Superior temporal gyrus (tissue), 1 donor: Measurements from ENCODE around the gene LRRC10B.

Experiments
- DNase-seq: peaks from one replicate; pipeline ENCODE4 v3.0.0-alpha.2; 2016; ENCODE audit errors: extremely low spot score

LRRC10B gene

DNA sequence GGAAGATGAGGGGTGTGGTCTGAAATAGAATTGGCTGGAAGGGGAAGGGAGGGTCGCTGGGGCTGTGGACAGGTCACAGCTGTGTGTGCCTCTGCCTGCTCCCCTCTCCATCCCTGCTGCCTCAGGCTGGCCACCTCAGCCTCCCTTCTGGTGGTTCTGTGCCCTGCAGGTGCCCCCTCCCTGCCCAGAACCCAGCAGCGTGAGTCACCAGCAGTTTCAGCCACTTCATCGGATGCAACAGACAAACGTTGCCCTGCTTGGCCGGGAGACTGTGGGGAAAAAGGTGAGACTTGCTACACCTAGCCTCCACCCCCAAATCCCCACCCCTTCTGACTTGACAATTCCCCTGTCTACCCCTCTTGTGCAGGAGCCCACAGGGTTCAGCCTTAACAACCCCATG lies 21.8 kb upstream of the LRRC10B start:
- no peak for DNase-seq

DNA sequence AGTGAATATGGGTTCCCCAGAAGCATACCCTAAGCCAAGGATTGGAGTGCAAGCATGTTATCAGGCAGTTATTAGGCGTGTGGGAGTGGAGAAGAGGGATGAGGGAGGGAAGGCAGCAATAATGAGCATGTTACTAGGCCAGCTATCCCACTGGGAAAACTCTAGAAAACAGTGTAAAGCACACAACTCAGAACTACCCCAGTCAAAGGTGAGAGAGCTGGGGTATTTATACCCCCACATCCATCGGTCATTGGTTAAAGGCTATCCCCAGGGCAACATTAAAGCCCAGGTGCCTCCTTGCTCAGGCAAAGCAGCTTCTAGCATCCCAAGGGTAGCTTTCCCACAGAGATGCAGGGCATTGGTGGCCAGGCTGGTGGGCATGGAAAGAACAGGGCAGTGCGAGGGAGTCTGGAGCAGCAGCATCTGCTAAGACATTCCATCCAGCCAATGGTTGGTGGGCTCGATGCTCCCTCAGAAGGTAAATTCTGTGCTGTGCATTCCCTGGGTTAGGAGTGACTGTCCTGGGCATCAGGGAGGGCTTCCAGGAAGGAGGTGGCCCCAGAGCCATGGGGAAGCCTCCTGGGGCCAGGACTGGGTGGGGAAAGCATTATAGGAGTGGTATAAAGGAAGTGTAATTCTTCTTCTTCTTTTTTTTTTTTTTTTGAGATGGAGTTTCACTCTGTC lies 21.1 kb upstream of the LRRC10B start:
- no peak for DNase-seq

DNA sequence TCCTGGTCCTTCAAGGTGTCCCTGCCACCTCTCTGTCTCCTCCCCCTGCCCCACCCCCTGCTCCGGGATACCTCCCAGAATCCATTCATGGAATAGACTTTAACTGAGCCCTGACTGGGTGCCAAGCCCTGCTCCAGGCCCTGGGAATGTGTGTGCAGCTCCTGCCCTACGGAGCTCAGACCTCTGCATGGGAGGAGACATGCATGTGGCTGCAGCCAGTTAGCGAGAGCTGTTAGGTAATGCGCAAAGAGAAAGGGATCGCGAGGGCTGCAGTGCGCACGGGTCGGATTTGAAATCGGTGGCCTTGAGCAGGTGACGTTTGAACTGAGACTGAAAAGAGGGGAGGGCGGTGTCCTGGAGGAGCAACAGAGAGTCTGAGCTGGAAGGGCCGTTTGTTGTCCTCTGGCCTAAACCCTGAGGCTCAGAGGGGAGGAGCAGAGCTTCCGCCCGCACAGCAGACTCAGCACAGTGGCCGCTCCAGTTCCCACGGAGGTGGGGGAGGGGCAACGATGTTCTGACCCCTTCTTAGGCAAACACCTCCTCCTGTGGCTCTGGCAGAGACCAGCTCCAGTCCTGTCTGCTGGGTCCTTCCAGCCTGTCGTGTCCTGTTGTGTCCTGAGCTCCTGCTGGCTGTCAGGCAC lies 19.8 kb upstream of the LRRC10B start:
- no peak for DNase-seq

DNA sequence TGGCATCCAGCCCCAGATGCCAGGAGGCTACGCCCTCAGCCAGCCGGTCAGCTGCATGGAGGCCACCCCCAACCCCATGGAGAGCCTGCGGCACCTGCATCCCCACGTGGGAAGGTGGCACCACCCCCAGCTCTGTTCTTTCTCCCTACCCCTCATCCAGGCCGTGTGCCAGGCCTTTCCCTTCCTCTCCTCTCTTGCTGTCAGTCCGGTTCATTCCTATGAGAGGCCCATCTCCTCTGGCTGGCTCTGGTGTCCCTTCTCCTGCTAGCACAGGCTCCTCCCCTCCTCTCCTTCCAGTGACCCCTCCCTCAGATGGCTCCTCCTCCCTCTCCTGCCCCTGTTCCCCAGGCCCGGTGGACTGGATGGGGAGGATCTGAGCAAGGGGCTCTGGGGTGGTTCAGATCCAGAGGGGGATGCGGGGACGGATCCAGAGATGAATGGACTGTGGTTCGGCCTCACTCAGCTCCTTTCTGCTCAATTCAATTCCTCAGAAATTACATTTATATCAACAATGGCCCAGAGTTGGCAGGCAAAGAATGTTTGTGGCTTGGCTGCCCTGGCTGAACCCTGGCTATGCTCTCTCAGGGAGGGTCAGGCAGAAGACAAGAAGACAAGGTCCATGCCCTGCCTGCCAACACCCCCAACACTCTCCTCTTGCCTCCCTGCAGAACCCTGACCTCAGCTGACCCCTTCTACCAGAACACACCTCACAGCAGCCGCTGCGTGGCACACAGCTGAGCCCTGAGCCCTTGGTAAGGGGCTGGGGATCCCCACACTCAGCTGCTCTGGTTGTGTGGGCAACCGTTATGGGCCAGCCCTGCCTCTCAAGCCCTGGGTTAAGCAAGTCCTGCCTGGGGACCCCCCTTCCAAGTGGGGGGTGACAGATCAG lies 18.5 kb upstream of the LRRC10B start:
- DNase-seq: no peak

DNA sequence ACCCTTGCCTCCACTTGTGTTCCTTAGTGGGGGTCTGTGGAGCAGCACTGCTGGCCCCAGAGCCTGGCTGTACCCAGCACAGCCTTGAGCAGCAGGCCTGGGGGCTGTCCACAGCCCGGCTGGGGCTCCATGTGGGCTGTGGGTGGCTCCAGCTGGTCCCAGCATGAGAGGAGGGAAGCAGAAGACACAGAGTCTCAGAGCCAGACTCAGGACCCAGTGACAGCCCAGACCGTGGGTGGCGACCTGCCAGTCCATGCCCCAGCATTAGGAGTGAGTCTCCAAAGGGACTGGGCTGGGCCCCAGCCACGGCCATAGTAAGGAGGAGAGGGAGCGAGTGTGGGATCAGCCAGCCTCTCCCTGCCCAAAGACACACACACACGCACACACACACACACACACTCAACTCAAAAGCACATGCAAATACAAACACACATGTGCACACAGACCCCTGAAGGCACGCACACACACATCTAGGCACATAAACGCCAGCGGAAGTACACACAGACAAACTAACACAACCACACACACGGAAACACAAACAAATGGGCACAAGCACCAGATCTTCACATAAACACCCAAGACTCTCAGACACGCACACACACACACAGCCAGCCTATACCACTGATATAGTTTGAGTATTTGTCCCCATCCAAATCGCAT lies 16.7 kb upstream of the LRRC10B start:
- DNase-seq: no peak

DNA sequence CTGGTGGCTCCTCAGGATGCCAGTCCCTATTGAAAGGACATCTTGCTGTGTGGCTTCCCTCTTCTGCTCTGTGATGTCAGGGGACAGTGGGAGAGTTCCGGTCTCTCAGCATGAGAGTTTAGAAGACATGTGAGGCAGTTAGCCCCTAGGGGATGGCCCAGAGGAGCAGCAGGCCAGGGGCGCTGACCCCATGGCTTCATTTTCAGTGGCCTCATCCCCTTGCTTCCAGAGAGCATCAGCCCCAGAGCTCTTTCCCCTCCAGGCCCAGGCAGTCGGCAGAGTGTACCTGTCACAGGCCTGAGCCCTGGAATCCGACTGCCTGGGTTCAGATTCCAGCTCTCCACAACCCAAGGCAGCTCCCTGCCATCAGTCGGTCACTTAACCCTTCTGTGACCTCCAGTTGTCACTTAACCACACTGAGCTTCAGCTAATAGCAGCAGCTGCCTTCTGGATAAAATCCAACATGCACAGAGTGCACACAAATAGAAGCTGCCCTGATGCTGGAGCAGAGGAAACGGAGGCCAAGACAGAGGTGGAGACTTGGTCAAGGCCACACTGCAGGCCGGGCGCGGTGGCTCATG lies 14.1 kb upstream of the LRRC10B start:
- no peak for DNase-seq

DNA sequence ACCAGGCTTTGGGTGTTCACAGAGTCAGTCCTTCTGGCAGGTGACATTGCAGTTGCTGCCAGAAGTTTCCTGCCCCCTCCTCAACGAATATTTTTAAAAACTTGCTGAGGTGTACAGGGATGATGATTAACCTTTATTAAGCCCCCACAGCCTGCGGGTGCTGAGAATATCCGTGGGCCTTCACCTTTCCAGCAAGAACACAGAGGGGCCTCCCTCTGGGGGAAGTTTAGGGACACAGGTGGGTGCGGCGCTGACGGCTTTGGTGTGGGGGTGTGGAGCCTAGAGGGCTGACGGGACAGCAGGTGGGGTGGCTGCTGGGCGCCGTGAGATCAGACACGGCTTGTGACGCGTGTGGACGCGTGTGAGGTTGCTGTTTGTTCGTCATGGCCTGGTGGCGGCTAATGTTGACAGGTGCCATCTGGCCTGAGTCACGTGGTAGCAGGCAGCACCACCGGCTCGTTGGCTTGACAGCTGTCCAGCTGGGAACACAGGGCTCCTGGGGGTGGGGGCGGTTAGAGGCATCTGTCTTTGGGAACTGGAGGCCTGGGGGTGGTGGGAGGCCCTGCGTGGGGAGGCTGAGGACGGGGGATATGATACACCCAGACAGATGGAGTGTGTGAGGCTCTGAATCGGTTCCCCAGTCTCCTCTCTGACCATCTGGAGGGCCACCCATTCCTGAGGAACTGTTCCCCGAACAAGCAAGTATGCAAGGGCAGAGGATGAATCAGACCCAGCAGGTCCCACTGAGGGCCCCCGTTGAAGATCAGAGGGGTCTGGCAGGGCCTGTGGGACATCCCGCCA lies 12.5 kb upstream of the LRRC10B start:
- DNase-seq: no peak

DNA sequence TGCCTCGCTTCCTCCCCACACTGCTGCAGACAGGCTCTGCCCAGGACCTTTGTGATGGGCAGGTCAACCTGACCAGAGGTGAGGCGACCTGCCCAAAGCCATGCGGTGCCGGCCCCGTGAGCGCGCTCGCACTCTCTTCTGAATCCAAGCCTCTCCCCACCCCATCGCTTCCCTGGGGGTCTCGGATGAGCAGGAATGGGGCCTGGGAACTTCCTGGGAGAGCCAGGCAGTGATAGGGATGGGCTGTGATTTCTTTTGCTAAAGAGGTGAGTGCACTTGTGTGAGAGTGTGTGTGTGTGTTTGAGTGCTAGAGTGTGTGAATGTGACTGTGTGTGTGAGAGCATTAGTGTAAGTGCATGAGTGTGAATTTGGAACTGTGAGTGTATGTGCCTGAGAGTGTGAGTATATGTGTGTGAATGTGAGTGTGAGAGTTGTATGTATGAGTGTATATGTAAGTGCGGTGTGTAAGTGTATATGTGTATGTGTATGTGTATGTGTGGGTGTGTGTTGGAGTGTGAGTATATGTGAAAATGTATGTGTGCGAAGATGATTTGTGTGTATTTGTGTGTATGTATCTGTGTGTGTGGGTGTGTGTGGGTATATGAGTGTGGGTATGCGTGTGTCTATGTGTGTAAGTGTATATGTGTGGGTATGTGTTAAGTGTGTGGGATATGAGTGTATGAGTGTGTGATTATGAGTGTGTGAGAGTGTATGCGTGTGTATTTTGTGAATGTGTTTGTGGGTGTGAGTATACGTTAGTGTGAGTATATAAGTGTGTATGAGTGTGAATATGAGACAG lies 11.7 kb upstream of the LRRC10B start:
- no peak for DNase-seq

DNA sequence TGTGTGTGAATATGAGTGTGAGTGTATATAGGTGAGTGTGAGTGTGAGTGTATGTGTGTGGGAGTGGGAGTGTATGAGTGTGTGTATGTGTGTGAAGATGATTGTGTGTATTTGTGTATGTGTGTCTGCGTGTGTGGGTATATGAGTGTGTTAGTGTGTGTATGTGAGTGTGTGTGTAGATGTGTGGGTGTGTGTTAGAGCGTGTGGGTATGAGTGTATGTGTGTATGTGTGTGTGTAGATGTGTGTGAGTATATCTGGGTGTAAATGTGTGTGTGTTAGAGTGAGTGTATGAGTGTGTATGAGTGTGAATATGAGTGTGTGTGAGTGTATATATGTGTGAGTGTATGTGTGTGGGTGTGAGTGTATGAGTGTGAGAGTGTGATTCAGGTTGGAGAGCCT lies 11.1 kb upstream of the LRRC10B start:
- no peak for DNase-seq

DNA sequence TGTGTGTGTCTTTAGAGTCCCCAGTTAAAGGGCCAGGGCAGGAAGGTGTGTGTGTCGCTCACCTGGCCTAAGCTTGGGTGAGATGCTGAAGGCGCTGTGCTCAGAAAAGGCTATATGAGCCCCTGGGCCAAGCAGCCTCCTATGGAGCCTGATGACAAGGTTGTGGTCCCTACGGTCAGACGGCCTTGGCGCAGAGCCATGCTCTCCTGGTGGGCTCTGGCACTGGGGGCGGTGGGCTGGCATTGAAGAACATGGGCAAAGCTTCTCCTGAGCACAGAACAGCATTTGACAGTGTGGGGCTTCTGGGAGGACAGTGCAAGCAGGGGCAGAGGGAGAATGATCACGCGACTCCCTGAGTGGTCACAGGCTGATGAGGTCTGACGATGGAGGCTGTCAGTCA lies 10.7 kb upstream of the LRRC10B start:
- no peak for DNase-seq

DNA sequence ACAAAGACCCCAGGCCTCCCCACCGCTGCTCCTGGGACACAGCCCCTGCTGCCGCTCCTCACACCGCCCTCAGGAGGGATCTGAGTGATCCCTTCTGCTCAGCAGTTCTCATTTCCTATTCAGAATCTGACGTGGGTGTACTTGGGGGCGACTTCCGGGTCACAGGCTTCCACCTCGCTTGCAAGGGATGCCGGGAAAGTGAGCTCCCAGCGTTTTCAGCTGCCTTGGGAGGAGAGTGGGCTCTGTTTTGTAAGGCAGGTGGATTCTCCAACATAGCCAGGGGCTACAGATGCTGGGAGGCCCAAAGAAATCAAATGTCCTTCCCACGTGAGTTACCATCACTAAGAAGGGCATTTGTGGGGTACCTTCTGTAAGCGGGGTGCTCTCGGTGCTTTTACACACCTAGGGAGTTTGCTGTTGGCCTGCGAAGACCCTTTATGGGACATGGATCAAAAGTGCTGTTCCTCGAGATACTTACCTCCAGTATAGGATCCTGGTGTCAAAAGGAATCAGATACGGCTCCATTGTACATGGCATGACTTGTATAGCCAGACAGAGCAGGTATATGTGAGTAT lies 9.7 kb upstream of the LRRC10B start:
- DNase-seq: no peak

DNA sequence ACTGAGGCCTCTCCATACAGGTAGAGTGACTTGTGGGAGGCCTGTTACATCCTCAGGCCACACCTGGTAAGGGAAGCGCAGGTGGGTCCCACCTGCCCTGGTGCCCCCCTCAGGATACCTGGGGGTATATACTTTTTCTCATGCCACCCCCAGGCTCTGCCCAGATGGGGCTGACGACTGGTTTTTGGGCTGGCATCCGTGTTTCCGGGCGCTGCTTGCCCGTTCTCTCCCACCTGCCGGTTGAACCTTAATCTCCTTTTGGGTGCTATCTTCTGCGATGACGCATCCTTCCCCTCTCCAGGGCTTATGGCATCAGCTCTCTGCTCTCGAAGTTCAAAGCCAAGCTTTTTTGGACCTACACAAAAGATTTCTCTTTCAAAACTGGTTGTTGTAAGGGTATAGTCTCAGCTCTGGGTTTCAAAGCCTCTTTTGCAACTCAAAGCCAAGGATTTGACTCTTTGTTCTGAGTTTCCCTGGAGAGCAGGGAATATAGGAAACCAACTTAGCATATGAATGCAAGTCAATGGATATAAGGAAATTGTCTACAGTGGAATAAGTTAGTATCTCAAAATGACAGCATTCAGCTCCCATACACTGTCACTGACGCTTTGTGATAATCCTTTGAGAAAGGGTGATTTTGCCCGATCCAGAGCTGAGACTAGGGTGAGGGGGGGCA lies 8.6 kb upstream of the LRRC10B start:
- no peak for DNase-seq

DNA sequence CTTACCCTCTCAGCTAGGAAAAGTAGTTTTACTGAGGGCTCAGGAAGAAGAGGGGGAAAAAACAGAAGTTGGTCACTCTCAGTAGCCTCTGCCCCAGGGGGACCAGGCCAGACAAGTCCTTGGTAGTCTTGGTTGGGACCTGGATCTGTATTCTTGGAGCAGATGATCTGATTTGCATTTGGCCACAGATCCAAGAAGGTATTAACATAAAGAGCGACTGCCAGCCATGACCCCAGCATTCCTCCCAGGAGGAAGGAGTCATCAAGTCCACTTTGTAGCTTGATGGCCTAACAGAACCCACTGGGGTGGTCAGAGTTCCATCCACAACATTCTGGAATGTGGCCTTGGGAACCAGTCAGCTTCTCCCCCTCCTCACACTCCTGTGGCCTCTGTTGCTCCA lies 6.0 kb upstream of the LRRC10B start:
- no peak for DNase-seq

DNA sequence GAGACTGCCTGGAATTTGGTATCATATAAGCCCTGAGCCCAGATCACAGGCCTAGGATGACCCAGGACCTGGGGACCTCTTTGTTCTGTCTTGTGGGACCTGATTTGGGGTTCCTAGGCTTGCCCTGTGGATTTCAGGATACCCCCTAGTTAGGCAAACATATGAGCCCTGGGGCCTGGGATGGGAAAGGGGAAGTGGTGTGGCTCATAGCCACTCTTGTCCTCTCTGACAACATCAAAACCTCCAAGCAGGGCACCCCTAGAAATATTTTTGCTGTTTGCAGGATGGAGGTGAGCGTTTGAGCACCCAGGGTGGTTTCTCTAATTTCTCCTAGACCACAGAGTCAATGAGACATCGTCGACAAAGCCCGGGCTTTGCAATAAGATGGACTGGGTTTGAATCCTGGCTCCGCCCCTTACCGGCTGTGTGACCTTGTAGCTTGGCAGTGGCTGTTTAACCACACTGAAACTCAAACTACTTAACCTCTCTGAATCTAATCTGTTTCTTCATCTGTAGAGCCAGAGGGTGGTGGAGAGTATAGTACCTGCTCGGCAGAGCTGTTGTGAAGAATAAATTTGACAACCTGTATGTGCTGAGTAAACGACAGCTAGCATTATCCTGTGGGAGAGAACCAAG lies 5.3 kb upstream of the LRRC10B start:
- DNase-seq: no peak

DNA sequence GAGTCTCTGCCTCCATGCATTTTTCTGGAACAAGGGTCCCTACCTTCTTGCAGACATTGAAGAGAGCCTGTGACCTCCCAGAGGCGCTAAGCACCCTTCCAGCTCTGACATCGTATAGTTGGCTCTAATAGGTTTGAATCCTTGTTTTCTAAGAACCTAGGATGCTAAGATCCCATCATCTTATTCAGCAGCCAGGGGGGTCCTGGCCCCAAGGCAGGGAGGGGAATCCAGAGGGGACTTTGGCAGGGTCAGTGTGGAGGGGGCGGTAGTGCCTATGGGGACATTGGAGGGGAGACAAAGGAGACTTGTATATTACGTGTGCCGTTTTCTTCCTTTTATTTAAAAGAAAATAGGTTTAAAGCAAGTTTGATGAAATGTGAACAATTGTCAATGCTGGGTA lies 3.4 kb upstream of the LRRC10B start:
- DNase-seq: no peak

DNA sequence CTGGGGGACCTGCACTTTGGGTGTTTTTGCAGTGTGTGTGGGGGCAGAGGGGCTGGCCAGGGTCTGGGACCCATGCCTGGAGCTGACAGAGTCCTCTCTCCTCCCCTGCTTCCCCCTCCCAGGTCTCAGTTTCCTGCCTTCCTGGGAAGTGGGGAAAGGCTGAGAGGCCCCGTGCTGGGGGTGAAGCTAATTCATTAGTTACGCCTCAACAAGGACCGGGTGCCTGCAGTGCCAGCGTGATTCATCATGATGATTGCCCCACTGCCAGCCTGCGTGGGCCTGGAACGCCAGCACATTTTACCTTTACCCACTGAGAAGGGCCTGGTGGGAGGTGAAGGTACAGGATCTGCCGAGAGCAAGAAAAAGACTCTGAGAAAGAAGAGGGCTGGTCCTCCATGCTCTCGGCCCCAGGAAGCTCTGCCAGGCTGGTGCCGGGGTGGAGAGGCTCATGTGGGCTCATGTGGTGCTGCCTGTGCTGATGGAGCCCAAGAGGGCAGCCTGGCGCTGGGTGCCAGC lies 2.9 kb upstream of the LRRC10B start:
- no peak for DNase-seq

DNA sequence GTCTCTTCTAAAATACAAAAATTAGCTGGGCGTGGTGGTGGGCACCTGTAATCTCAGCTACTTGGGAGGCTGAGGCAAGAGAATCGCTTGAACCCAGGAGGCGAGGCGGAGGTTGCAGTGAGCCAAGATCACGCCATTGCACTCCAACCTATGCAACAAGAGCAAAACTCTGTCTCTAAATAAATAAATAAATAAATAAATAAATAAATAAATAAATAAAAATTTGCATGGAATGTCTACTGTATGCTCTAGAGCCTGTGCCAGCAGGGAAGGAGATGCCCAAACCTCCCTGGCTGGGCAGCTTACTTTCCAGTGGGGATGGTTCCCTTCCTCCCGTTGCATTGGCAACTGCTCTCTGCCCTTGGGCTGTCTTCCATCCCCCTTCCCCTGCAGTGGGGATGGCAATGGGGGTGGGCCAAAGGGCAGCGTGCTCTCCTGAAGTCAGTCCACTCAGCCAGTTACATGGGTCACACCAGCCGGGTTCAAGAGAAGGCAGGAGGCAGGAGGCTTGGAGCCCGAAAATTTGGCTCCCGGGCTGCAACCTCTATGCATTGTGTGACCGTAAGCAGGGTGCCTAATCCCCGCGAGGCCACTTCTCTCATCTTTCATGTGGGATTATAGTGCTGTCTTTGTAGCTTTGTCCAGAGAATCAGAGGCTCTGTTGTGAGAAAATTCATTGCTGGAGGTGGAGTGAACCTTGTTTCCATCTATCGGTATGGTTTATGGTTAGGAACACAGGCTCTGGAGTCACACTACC lies 1.4 kb upstream of the LRRC10B start:
- no peak for DNase-seq
